Left lobe of liver (tissue), 2 donors: ENCODE data around the gene SEMA4D. TPM values are rescaled to one million over a fixed set of nuclear protein-coding genes. Genes with fewer than 3 reads are reported as not detected.

Source experiments
- ATAC-seq: fragments of 200-7000 bp; cut with Tn5 transposase; one replicate; pipeline ENCODE4 v1.9.1; 2020; ENCODE audit warnings: mild to moderate bottlenecking, moderate library complexity
- DNase-seq: peaks from one replicate; pipeline ENCODE4 v3.0.0-alpha.2; 2020; ENCODE audit warnings: low spot score
- total RNA-seq: library from RNA; stranded (reverse); gene quantifications from one replicate; pipeline ENCODE4 v1.2.1, GENCODE V29; 2021
- donor health status: DM: no; HTN: no; CAD: no; lungs with moderate emphysema.
- donor health status: DM: no; HTN: yes; CAD: no.

SEMA4D gene
- total RNA-seq: 3.9 TPM

GRCh38 chr9:89497978-89498851, at the start of gene SEMA4D:
Gene SEMA4D, minus strand, starts transcription at chr9:89498113. Its CDS starts 92,657 bp downstream, at chr9:89405456.
- ATAC-seq: peak; percentile 88

GRCh38 chr9:89547000-89547399, 49.1 kb upstream of the SEMA4D start:
- DNase-seq: no peak
- no peak for ATAC-seq

More at GRCh38 chr9:89497978-89498851, at the start of gene SEMA4D:
- DNase-seq: peak; percentile 64

- DNase-seq (no peak), ATAC-seq (no peak)
These were observed 46.4 kb upstream of the SEMA4D start for GRCh38 chr9:89544279-89544661.

GRCh38 chr9:89543621-89544278, 45.8 kb upstream of the SEMA4D start:
- DNase-seq: no peak
- ATAC-seq: no peak

GRCh38 chr9:89543111-89543510, 45.2 kb upstream of the SEMA4D start:
- no peak for DNase-seq
- no peak for ATAC-seq

- no peak for ATAC-seq
- DNase-seq: no peak
These were observed 44.6 kb upstream of the SEMA4D start for GRCh38 chr9:89542401-89543021.

GRCh38 chr9:89541798-89542197, 43.9 kb upstream of the SEMA4D start:
- ATAC-seq (no peak), DNase-seq (no peak)

- no peak for ATAC-seq
- DNase-seq: no peak
These were observed 41.5 kb upstream of the SEMA4D start for GRCh38 chr9:89539374-89539773.

- no peak for DNase-seq
- no peak for ATAC-seq
These were observed 41.0 kb upstream of the SEMA4D start for GRCh38 chr9:89538871-89539270.

- no peak for ATAC-seq
- DNase-seq: no peak
These were observed 39.3 kb upstream of the SEMA4D start for GRCh38 chr9:89537166-89537565.

- ATAC-seq (no peak), DNase-seq (no peak)
These were observed 38.7 kb upstream of the SEMA4D start for GRCh38 chr9:89536600-89536999.

GRCh38 chr9:89536145-89536574, 38.2 kb upstream of the SEMA4D start:
- no peak for DNase-seq
- ATAC-seq: no peak

- no peak for ATAC-seq
These were observed 37.5 kb upstream of the SEMA4D start for GRCh38 chr9:89535461-89535860.

GRCh38 chr9:89534515-89535287, 36.8 kb upstream of the SEMA4D start:
- DNase-seq (no peak), ATAC-seq (no peak)

More at GRCh38 chr9:89535461-89535860, 37.5 kb upstream of the SEMA4D start:
- no peak for DNase-seq

GRCh38 chr9:89533411-89534095, 35.6 kb upstream of the SEMA4D start:
- no peak for DNase-seq
- ATAC-seq: peak; percentile 77

- DNase-seq (no peak), ATAC-seq (peak; percentile 52)
These were observed 35.0 kb upstream of the SEMA4D start for GRCh38 chr9:89532944-89533343.

- ATAC-seq: peak; percentile 24
These were observed 34.6 kb upstream of the SEMA4D start for GRCh38 chr9:89532478-89532877.

GRCh38 chr9:89531766-89532165, 33.9 kb upstream of the SEMA4D start:
- DNase-seq (no peak), ATAC-seq (no peak)

More at GRCh38 chr9:89532478-89532877, 34.6 kb upstream of the SEMA4D start:
- no peak for DNase-seq

GRCh38 chr9:89530726-89531125, 32.8 kb upstream of the SEMA4D start:
- ATAC-seq (no peak), DNase-seq (no peak)
